HepG2 (cell line): ENCODE measurements around the gene PLCL2. TPM values are rescaled to one million over a fixed set of nuclear protein-coding genes. Genes with fewer than 3 reads are reported as not detected.

Source experiments
- ATAC-seq: fragments of 200-7000 bp; cut with Tn5 transposase; 3 replicates; pipeline ENCODE4 v1.9.1; 2020; ENCODE audit warnings: mild to moderate bottlenecking, moderate library complexity
- BruUV-seq: library from RNA; stranded (reverse); fragments of 400-500 nt; replicated peaks from 2 replicates; lab custom pipeline; 2021; lab: Mats Ljungman, UMichigan
- CTCF ChIA-PET: fragments of 300-600 bp; formaldehyde crosslinking; extraction: SDS; loops from one replicate; lab custom pipeline; 2021; ENCODE audit warnings: low total read pairs, inconsistent platforms, low intra/inter-chr PET ratio; lab: Yijun Ruan, JAX
- POLR2A ChIA-PET: fragments of 350-600 bp; sonication (Branson Sonifier 250); formaldehyde crosslinking; loops from one replicate; lab custom pipeline; 2020; ENCODE audit warnings: antibody characterized with exemption, inconsistent platforms; lab: Yijun Ruan, JAX
- DNase-seq: peaks from one replicate; pipeline ENCODE4 v3.0.0-alpha.2; 2015; ENCODE audit warnings: low spot score
- FAIRE-seq: peaks from 3 replicates; lab custom pipeline; 2011; peaks lifted over from hg19 to GRCh38; lab: Jason Lieb, UNC
- H2AFZ ChIP-seq: one replicate; pipeline ENCODE4 v1.6.1; 2011; ENCODE audit warnings: low read length, inconsistent platforms
- H3K27ac ChIP-seq: fragments of 300-600 bp; 3 replicates; pipeline ENCODE4 v1.8.0; 2011; ENCODE audit warnings: mixed run types, mild to moderate bottlenecking, mixed read lengths, low read length, inconsistent platforms; ENCODE audit not compliant: insufficient read depth; ENCODE audit errors: extremely low read length
- H3K27me3 ChIP-seq, 2 experiments: fragments of 200-600 bp in 1 of 2; 2 replicates in 1 of 2; 3 replicates in 1 of 2; pipeline versions ENCODE4 v1.6.0 to v1.8.0; 2011; ENCODE audit warnings: low read length in 2 of 2, mild to moderate bottlenecking in 2 of 2, moderate library complexity in 2 of 2, inconsistent platforms in 1 of 2; ENCODE audit not compliant: insufficient read depth in 2 of 2, control insufficient read depth in 1 of 2
- H3K36me3 ChIP-seq, 2 experiments: fragments of 200-600 bp in 1 of 2; replicated peaks in 1 of 2; 2 replicates in 1 of 2; 3 replicates in 1 of 2; pipeline versions ENCODE4 v1.5.1 to v1.8.0; 2011; ENCODE audit warnings: low read length in 2 of 2, inconsistent platforms in 1 of 2; ENCODE audit not compliant: insufficient read depth in 2 of 2, control insufficient read depth in 1 of 2
- H3K4me1 ChIP-seq: 2 replicates; pipeline ENCODE4 v1.5.1; 2012; ENCODE audit warnings: low read length, inconsistent platforms; ENCODE audit not compliant: insufficient read depth
- H3K4me2 ChIP-seq: 2 replicates; pipeline ENCODE4 v1.6.0; 2011; ENCODE audit warnings: low read depth, low read length, inconsistent platforms
- H3K4me3 ChIP-seq, 3 experiments: fragments of 200-600 bp in 1 of 3; sonication (generic), shearing (Covaris generic) in 1 of 3; replicated peaks in 1 of 3; 2 replicates each; pipeline ENCODE4 v1.5.1; 2011 to 2016; ENCODE audit warnings: low read length in 3 of 3, inconsistent platforms in 2 of 3, low read depth in 2 of 3, mild to moderate bottlenecking in 2 of 3, control low read depth in 1 of 3, mixed read lengths in 1 of 3; ENCODE audit not compliant: insufficient read depth in 1 of 3
- H3K79me2 ChIP-seq: one replicate; pipeline ENCODE4 v1.6.1; 2011; ENCODE audit warnings: low read length, inconsistent platforms; ENCODE audit not compliant: insufficient read depth
- H3K9ac ChIP-seq: 2 replicates; pipeline ENCODE4 v1.6.0; 2011; ENCODE audit warnings: mild to moderate bottlenecking, low read depth, low read length, inconsistent platforms; ENCODE audit not compliant: insufficient read depth
- H3K9me3 ChIP-seq: 2 replicates; pipeline ENCODE4 v1.5.1; 2012; ENCODE audit warnings: mild to moderate bottlenecking, low read length
- H4K20me1 ChIP-seq: 2 replicates; pipeline ENCODE4 v1.6.0; 2011; ENCODE audit warnings: inconsistent platforms, mild to moderate bottlenecking, low read length, moderate library complexity; ENCODE audit not compliant: insufficient read depth
- HCFC1 ChIP-seq: fragments of 150-350 bp; IDR thresholded peaks from 2 replicates; pipeline ENCODE4 v1.6.1; 2014; ENCODE audit warnings: low read depth, low read length
- IRF1 ChIP-seq: sonication (generic); formaldehyde crosslinking; IDR thresholded peaks from 2 replicates; pipeline ENCODE4 v1.4.0; 2020; ENCODE audit warnings: low read depth, mild to moderate bottlenecking, missing genetic modification reagents
- LCORL ChIP-seq, 2 experiments: fragments of 450-650 bp in 1 of 2; sonication (generic) in 1 of 2; formaldehyde crosslinking in 1 of 2; IDR thresholded peaks; 2 replicates each; pipeline versions ENCODE4 v1.5.0 to v1.6.1; 2017 to 2020; ENCODE audit warnings: antibody characterized with exemption in 1 of 2, missing genetic modification reagents in 1 of 2
- ZNF17 ChIP-seq: sonication (generic); formaldehyde crosslinking; IDR thresholded peaks from 2 replicates; pipeline ENCODE4 v1.5.0; 2020; ENCODE audit warnings: mild to moderate bottlenecking, missing genetic modification reagents
- ZNF570 ChIP-seq: sonication (generic); formaldehyde crosslinking; IDR thresholded peaks from 2 replicates; pipeline ENCODE4 v1.4.0; 2020; ENCODE audit warnings: mild to moderate bottlenecking, missing genetic modification reagents, borderline replicate concordance
- ZNF724P ChIP-seq: sonication (generic); formaldehyde crosslinking; IDR thresholded peaks from 2 replicates; pipeline ENCODE4 v1.8.0; 2022; ENCODE audit warnings: missing genetic modification reagents, borderline replicate concordance
- ZNF766 ChIP-seq: sonication (generic); formaldehyde crosslinking; IDR thresholded peaks from 2 replicates; pipeline ENCODE4 v1.5.0; 2020; ENCODE audit warnings: missing genetic modification reagents, borderline replicate concordance
- ZNF784 ChIP-seq: sonication (generic); formaldehyde crosslinking; IDR thresholded peaks from 2 replicates; pipeline ENCODE4 v1.5.1; 2020; ENCODE audit warnings: missing genetic modification reagents, mild to moderate bottlenecking, borderline replicate concordance
- WGBS: methylation state at CpG from one replicate; pipeline ENCODE4 v1.1.6; 2017; ENCODE audit warnings: low lambda C conversion rate; 5-methylcytosine and 5-hydroxymethylcytosine counted together
- in situ Hi-C: cut with HindIII; loops from 2 replicates; pipeline ENCODE4 v1.10.0; 2017; ENCODE audit warnings: low pct_unique_long_range_greater_than_20kb; ENCODE audit not compliant: extremely low pct_ligation_motif_present
- intact Hi-C: fragments of 100-400 bp; cut with micrococcal nuclease; formaldehyde crosslinking; loops from one replicate; pipeline ENCODE4 v1.10.0; 2022; ENCODE audit not compliant: unreplicated experiment
- polyA plus RNA-seq, 8 experiments: library from polyadenylated mRNA; depleted of rRNA in 3 of 8; stranded (reverse) in 7 of 8; unstranded in 1 of 8; fragments of >200 nt; fragmentation: Illumina TruSeq in 4 of 8; extraction: Trizol in 4 of 8; gene quantifications; 2 replicates each; pipeline versions ENCODE4 v1.2.1 to v1.2.3, GENCODE V29; 2011 to 2016; ENCODE audit warnings: low read depth in 4 of 8, missing spikeins in 1 of 8, mixed read lengths in 1 of 8; ENCODE audit not compliant: insufficient read depth in 1 of 8
- total RNA-seq, 5 experiments: library from RNA; depleted of rRNA; stranded (reverse); fragments of >200 nt; fragmentation: Illumina TruSeq; extraction: Trizol; gene quantifications; 2 replicates each; pipeline ENCODE4 v1.2.3, GENCODE V29; 2016; ENCODE audit warnings: low read depth in 1 of 5
- TF ChIP-seq, protein P1 (sequence below): sonication (generic); IDR thresholded peaks from 2 replicates; pipeline ENCODE4 v1.6.1; 2016; ENCODE audit warnings: low read depth, borderline replicate concordance
- TF ChIP-seq, protein P2 (sequence below), 2 experiments: fragments of 450-650 bp in 1 of 2; sonication (generic) in 1 of 2; formaldehyde crosslinking in 1 of 2; IDR thresholded peaks; 2 replicates each; pipeline versions ENCODE4 v1.6.1 to v1.8.0; 2016 to 2022; ENCODE audit warnings: antibody characterized with exemption in 1 of 2, mild to moderate bottlenecking in 1 of 2, missing genetic modification reagents in 1 of 2
- TF ChIP-seq, protein P3 (sequence below): IDR thresholded peaks from 2 replicates; pipeline ENCODE4 v1.6.1; 2016; ENCODE audit warnings: missing compliant biosample characterization, missing genetic modification reagents, borderline replicate concordance

Gene PLCL2
- total and polyA plus RNA-seq, 2 of the 13 experiments (the other 11 are each of a cell fraction or from before 2014, with no cell fraction given), result not detected

GRCh38 chr3:16910207-16910606 is 25.5 kb downstream of the PLCL2 start:
- no peak overlapping the region for H3K4me2 ChIP-seq
- intact Hi-C loops (no loop called here), in situ Hi-C loops (no loop called here)
- no peaks in the 10 kb centered on the region for H3K79me2 ChIP-seq
- no peaks in the 10 kb centered on the region for H3K9me3 ChIP-seq
- H4K20me1 ChIP-seq, result no peaks in the 10 kb centered on the region
- no peaks in the 10 kb centered on the region for H3K36me3 ChIP-seq
- BruUV-seq, result no TSS peak
- ChIA-PET POLR2A (no interaction called here), CTCF (no interaction called here)
- no peak overlapping the region for H3K4me3 ChIP-seq
- ATAC-seq, result no peak
- no peak for FAIRE-seq
- no peak for DNase-seq
- H3K27me3 ChIP-seq, result no peaks in the 10 kb centered on the region
- no peak overlapping the region for H3K27ac ChIP-seq
- no peak overlapping the region for H2AFZ ChIP-seq
- WGBS, result 4% methylated on average over 3 of the region's 3 CpGs
- H3K4me1 ChIP-seq, result no peaks in the 10 kb centered on the region
- H3K9ac ChIP-seq, result no peak overlapping the region
- TF ChIP-seq ZNF724P (CRISPR knock-in tag), result no peak
- TF ChIP-seq IRF1, result no peak
- TF ChIP-seq ZNF784 (CRISPR knock-in tag), result no peak
- TF ChIP-seq ZNF17 (CRISPR knock-in tag), result no peak
- TF ChIP-seq, protein P1, sequence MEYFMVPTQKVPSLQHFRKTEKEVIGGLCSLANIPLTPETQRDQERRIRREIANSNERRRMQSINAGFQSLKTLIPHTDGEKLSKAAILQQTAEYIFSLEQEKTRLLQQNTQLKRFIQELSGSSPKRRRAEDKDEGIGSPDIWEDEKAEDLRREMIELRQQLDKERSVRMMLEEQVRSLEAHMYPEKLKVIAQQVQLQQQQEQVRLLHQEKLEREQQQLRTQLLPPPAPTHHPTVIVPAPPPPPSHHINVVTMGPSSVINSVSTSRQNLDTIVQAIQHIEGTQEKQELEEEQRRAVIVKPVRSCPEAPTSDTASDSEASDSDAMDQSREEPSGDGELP, result no peak
- TF ChIP-seq HCFC1, result no peak
- TF ChIP-seq, protein P2, sequence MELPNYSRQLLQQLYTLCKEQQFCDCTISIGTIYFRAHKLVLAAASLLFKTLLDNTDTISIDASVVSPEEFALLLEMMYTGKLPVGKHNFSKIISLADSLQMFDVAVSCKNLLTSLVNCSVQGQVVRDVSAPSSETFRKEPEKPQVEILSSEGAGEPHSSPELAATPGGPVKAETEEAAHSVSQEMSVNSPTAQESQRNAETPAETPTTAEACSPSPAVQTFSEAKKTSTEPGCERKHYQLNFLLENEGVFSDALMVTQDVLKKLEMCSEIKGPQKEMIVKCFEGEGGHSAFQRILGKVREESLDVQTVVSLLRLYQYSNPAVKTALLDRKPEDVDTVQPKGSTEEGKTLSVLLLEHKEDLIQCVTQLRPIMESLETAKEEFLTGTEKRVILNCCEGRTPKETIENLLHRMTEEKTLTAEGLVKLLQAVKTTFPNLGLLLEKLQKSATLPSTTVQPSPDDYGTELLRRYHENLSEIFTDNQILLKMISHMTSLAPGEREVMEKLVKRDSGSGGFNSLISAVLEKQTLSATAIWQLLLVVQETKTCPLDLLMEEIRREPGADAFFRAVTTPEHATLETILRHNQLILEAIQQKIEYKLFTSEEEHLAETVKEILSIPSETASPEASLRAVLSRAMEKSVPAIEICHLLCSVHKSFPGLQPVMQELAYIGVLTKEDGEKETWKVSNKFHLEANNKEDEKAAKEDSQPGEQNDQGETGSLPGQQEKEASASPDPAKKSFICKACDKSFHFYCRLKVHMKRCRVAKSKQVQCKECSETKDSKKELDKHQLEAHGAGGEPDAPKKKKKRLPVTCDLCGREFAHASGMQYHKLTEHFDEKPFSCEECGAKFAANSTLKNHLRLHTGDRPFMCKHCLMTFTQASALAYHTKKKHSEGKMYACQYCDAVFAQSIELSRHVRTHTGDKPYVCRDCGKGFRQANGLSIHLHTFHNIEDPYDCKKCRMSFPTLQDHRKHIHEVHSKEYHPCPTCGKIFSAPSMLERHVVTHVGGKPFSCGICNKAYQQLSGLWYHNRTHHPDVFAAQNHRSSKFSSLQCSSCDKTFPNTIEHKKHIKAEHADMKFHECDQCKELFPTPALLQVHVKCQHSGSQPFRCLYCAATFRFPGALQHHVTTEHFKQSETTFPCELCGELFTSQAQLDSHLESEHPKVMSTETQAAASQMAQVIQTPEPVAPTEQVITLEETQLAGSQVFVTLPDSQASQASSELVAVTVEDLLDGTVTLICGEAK (IDR thresholded peaks at IDR 0.05), result no peak
- TF ChIP-seq, protein P2 (CRISPR knock-in tag; IDR thresholded peaks at IDR 0.05), result no peak
- TF ChIP-seq ZNF570, result no peak
- TF ChIP-seq LCORL (IDR thresholded peaks at IDR 0.05), result no peak
- no peak for TF ChIP-seq LCORL (CRISPR knock-in tag; IDR thresholded peaks at IDR 0.05)
- TF ChIP-seq, protein P3, sequence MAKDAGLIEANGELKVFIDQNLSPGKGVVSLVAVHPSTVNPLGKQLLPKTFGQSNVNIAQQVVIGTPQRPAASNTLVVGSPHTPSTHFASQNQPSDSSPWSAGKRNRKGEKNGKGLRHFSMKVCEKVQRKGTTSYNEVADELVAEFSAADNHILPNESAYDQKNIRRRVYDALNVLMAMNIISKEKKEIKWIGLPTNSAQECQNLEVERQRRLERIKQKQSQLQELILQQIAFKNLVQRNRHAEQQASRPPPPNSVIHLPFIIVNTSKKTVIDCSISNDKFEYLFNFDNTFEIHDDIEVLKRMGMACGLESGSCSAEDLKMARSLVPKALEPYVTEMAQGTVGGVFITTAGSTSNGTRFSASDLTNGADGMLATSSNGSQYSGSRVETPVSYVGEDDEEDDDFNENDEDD (CRISPR knock-in tag), result no peak
- no peak for TF ChIP-seq ZNF766
